ENCODE data around the gene MMP17.

Gene MMP17

DNA sequence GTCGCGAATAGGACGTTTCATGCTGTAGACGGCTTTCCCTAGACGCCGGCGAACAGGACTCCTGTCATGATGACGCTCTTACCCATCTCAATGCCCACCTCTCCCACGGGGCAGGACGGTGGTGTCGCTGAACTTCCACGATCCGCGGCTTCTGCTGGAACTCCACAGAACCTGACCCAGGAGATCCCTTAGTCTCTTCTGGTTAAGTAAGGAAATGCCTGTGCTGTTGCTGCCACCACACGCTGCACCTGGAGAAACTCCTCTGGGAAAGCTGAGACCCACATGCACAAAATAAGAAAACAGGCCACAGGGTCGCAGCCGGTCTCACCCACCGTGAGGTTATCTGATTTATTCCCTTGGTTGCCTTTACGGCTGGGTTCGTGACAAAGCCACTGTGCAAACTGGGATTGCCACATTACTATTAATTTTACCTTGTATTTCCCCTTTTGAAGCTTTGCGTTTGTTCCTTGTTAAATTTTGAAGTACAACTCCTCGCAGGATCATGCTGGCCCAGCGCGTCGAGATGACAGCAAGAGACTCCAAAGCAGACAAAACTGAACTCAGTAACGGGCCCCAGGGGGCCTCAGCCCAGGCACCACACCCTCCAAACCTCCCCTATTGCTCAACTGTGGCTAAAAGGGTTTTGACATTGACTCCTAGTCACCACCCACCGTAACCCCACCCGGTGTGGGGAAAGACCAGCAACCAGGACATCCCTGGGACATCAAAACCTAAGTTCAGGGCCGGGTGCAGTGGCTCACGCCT is 9.2 kb upstream of the MMP17 start:
- DNase-seq (ENCODE audit: low spot score) = no peak
- TF ChIP-seq, protein P1, sequence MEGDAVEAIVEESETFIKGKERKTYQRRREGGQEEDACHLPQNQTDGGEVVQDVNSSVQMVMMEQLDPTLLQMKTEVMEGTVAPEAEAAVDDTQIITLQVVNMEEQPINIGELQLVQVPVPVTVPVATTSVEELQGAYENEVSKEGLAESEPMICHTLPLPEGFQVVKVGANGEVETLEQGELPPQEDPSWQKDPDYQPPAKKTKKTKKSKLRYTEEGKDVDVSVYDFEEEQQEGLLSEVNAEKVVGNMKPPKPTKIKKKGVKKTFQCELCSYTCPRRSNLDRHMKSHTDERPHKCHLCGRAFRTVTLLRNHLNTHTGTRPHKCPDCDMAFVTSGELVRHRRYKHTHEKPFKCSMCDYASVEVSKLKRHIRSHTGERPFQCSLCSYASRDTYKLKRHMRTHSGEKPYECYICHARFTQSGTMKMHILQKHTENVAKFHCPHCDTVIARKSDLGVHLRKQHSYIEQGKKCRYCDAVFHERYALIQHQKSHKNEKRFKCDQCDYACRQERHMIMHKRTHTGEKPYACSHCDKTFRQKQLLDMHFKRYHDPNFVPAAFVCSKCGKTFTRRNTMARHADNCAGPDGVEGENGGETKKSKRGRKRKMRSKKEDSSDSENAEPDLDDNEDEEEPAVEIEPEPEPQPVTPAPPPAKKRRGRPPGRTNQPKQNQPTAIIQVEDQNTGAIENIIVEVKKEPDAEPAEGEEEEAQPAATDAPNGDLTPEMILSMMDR (IDR thresholded peaks at IDR 0.05; ENCODE audit: extremely low read depth, insufficient read depth, missing control alignments) = no peak
- in situ Hi-C loops (cut with MboI; ENCODE audit: low pct_unique_long_range_greater_than_20kb, low sequenced_read_pairs, unreplicated experiment) = no loop called here

DNA sequence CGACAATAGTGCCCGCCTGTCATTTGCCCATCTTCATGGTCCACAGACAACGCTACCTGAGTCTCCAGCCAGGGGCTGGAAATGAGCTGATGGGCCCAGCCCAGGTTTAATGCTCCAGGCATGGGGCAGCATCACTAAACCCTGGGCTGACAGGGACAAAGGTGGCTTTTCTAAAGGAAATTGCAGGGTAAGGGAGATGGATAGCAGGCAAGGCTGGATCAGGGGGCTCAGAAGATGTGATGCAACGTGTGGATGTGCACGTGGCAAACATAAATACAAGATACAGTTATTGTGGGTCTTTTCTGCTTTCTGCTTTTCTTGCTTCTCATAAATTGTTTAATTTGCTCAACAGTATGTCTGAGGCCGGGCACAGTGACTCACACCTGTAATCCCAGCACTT is 3.7 kb upstream of the MMP17 start:
- no peak for DNase-seq (ENCODE audit: low spot score)
- in situ Hi-C loops (cut with MboI; ENCODE audit: low pct_unique_long_range_greater_than_20kb, low sequenced_read_pairs, unreplicated experiment) = no loop called here
- TF ChIP-seq, protein P1 (IDR thresholded peaks at IDR 0.05; ENCODE audit: extremely low read depth, insufficient read depth, missing control alignments) = no peak

DNA sequence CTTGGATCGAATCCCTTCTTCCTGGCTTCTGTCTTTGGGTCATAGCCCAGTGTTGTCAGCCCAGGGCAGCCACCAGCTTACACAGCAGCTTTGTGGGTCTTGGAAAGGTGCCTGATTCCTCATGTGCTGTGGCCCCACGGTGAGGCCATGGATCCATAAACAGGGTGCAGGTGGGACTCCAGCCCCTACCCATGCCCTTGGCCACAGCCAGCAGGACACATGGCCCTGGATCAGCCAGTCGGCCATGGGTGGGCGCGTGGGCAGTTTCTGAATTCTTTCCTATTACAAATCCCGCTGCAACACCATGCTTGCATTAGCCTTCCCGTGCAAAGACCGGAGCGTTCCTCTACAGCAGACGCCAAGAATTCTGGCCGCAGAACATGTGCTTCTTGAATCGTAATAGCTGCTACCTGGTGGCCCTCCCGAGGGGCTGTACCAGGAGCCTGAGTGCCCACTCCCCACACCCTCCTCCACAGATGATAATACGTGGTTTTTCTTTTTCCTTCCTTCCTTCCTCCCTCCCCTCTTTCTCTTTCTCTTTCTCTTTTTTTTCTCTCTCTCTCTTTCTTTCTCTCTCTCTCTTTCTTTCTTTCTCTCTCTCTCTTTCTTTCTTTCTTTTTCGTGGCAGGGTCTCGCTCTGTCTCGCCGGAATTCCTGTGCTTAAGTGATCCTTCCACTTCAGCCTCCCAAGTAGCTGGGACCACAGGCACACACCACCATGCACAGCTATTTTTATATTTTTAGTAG is 2.9 kb upstream of the MMP17 start:
- DNase-seq (ENCODE audit: low spot score) = no peak
- in situ Hi-C loops (cut with MboI; ENCODE audit: low pct_unique_long_range_greater_than_20kb, low sequenced_read_pairs, unreplicated experiment) = no loop called here
- TF ChIP-seq, protein P1 (IDR thresholded peaks at IDR 0.05; ENCODE audit: extremely low read depth, insufficient read depth, missing control alignments) = no peak

DNA sequence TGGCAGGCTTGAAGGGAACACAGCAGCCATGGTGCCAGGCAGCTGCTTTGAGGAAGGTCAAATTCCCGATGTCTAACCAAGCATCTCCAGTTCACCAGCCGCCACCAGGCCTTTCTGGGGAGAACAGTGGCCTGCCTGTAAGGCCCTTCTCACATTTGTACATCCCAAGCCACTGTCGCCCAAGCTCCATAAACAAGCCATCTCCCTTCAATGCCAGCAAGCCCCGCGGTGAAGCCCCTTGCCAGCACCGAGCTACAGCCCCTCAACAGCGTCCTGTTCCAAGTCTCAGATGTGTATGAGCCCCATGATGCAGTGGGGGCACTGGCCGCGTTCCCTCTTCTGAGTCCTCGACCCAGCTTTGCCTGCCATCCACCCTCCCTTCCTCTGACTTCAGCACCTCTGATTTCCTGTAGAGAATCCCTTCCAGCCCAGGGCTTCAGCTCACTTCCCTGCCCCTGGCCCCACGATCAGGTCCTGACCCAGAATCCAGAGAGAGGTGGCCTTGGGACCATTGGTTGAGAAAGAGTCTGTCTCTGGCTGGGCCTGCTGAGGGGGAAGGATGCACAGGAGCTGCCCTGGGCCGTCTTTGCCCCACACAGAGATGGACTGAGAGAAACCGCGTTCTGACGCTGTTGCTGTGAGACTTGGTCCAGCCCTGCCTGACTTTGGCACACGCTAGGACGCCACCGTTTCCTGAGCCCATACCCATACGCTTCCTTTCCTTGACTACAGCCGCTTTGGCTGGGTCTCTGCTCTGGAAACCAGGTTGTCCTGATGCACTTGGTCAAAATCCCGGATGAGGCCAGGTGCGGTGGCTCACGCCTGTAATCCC is 1.9 kb upstream of the MMP17 start:
- in situ Hi-C loops (cut with MboI; ENCODE audit: low pct_unique_long_range_greater_than_20kb, low sequenced_read_pairs, unreplicated experiment) = no loop called here
- no peak for DNase-seq (ENCODE audit: low spot score)
- TF ChIP-seq, protein P1 (IDR thresholded peaks at IDR 0.05; ENCODE audit: extremely low read depth, insufficient read depth, missing control alignments) = no peak

DNA sequence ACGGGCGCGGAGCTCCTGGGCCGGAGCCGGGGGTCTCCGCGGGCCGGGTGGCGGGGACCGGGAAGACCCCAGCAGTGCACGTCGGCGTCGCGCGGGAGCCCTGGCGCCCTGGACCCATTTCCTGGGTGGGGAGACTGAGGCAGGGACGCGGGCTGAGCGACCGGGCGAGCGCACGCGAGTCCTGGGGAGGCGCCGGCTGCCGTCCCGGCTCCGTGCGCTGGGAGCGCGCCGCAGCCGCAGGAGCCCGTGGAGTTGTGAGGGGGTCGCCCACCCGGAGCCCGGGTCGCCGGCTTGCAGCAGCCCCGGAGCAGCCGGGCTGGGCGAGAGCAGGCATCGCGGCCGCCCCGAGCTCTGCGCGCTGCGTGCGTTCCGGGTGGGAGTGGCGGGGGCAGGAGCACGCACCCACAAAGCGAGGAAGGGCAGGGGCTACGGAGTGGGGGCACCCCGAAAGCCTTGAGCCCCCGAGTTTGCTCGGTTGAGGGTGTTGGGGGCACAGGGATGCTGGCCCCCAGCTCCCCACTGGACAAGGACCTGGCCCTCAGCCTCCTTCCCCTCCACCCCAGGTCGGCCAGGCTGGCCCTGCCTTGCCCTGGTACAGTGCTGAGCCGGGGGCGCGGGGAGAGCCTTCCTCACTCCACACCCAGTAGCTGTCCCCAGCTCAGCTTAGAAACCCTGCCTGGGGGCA is 620 bp downstream of the MMP17 start:
- DNase-seq (ENCODE audit: low spot score) = peak; percentile 54
- in situ Hi-C loops (cut with MboI; ENCODE audit: low pct_unique_long_range_greater_than_20kb, low sequenced_read_pairs, unreplicated experiment) = no loop called here

More for the DNA sequence above, 620 bp downstream of the MMP17 start:
- TF ChIP-seq, protein P1 (IDR thresholded peaks at IDR 0.05; ENCODE audit: extremely low read depth, insufficient read depth, missing control alignments) = no peak
